HG03135 (cell line): ENCODE data around the gene PIPOX.

Source experiments
- ATAC-seq: cut with Tn5 transposase; IDR thresholded peaks from one replicate; pipeline ENCODE4 v1.9.1; 2021; ENCODE audit warnings: mild to moderate bottlenecking, moderate library complexity; ENCODE audit not compliant: unreplicated experiment

PIPOX gene

DNA sequence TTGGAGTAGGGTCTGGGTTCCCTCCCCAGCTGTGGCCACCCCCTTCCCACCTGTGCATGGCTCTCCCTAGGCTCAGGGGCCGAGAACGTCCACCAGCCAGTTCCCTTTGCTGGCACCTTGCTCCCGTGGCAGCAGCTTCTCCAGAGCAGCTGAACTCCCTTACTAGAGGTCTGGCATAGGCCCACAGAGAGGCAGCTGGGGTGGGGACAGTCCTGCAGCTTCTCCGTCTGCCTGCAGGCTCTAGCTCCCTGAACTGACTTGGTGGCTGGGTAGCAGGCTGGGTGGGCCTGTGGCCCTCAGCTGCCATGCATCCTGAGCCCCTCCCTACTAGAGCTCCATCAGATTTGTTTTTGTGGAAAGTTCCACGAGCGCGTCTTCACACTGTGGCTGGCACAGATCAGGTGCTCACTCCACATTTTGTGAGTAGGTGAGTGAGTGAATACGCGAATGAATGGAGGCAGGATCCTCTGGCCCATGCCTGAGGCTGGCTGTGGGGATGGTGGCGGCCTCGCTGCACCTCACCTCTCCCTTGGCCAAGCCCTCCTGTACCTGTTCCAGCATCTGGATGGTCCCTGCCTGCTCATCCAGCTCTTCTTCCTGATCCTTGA lies 51.3 kb downstream of the PIPOX start:
- ATAC-seq: no peak

DNA sequence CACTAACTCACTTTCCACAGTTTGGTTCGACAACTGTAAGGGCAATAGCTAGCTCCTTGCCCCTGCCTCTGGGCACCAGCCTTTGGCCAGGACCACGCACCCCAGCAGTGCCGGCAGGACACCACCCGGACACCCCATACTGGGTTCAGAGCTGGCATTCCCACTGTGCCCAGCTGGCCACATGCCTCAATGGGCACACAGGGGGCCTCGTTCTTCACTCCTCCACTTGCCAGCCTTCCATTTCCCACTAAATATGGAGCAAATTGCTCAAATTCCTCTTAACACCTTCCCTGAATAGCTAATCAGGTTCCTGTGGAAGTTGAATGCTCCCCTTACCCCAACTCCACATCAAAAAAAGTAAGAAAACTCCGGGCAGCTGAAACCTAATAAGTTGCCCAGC lies 52.5 kb downstream of the PIPOX start:
- ATAC-seq: no peak

DNA sequence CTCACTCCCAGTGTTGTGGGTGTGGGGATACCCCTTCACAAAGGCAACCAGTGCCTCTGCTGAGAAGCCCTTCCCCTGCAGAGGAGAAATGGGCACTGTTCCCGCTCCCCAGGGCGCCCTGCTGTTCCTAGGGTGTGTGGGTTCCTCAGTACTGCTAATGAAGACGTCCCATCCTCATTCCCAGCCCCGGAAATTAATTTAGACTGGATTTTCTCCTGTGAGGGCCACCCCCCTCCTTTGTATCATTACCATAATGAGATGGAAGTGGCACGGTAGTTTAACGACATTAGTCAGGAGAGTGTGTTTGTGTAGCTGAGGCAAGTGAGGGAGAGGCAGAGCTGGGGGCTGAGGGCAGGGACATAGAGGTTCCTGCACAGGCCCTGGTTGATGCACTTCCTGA lies 53.2 kb downstream of the PIPOX start:
- no peak for ATAC-seq

DNA sequence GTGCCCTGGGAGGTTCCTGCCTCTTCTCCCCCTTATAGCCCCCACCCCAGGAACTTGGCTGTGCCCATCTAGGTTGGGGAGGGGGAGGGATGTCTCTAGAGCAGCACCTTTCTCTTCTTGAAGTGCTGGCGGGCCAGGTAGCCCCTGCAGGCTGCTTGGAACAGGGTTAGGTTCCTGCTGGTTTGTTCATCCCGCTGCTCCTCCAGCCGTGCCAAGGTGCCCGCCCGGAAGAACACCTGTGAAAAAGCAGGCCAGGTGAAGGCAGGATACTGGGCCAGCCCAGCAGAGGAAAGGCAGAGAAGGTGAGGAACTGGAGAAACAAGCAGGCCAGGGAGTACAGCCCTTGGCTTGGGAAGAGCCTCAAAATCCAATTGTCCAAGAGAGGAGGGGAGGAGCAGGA lies 56.6 kb downstream of the PIPOX start:
- ATAC-seq: no peak

DNA sequence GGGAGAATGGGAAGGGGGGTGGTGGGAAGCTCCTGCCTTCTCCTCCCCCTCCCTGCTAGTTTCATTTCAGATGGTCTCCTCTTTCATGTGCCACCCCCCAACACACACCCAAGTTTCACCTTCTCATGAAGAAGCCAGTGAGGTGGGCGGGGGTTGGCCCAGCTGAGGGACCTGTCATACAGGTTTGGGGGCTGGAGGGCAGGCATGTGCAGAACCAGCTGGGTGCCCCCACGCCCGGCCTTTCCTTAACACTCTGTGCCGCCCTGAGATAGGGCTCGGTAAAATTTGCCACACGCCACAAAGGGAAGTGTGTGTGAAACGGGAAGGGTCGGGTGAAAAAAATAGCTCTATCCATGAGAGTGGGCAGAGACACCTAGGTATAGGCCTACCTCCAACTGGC lies 57.4 kb downstream of the PIPOX start:
- no peak for ATAC-seq

DNA sequence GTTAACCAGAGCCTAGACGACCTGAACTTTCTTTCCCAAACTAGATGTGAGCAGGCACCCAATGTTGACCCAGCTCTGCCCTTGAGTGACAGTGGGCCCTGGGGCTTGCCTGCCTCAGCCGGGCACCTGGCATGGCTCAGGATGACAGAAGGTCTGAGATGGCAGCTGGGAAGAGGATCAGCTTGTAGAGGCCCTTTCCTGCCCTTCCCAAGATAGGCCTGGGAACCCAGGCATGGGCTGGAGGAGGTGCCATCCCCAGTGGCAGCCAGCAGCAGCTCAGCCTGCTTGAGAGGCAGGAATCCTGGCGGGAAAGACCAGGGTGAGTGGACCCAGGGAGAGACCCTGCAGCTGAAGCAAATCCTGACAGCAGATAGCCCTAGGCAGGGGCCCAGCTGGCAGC lies 59.1 kb downstream of the PIPOX start:
- ATAC-seq: no peak

DNA sequence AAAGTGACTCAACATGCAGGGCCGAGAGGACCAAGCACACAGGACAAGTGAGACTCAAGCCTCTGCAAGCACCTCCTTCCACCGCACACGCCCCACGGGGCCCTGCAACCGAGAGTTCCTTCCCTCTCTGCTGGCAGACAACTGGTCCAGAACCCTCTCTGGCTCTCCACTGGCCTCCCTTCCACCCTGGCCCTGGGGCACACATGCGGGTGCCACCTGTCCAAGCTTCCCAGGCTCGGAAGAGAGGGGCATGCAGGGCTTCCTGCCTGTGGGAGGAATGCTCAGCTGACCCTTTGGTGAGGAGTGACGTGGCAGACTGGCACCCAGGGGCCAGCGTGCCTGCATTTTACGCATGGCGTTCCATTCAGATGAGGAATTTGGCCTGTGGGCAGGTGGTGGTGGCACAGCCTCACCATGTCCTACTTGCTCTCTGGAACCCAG lies 59.8 kb downstream of the PIPOX start:
- ATAC-seq: no peak

DNA sequence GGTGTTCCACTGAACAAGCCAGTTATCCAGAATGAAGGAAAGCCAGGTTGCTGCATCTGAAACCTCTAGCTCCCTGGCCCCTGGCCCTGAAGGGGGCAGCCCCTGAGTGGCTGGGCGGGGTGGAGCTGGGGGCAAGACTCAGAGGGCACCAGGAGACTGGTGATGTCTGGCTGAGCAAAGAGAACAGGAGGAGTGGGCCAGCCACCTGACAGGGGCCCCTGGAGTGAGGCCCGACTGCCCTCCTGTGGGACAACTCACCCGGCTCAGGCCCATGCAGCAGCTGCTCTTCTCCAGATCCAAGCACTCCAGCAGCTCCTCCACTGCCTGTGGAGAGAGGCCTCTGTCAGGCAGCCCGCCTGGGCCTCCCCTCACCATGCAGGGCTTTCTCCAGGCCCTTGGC lies 60.4 kb downstream of the PIPOX start:
- no peak for ATAC-seq
